ENCODE results near the gene CPN2. TPM values are rescaled to one million over a fixed set of nuclear protein-coding genes. Genes with fewer than 3 reads are reported as not detected.

CPN2 gene
- polyA plus RNA-seq, 1 experiment: not detected

DNA sequence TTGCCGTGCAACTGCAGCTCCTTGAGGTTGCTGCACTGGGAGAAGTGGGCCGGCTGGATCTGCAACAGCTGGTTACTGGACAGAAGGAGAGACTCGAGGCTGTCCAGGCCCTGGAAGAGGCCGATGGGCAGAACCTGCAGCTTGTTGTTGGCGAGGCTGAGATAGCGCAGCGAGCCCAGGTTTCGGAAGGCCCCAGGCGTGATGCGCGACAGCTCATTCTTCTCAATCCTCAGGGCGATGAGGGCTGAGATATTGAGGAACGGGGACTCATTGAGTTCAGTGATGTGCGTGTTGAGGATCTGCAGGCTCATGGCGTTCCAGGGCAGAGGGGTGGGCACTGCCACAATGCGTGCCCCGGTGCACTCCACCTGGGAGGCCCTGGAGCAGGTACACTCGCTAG is 9.4 kb upstream of the CPN2 start:
- ChIA-PET POLR2A (no interaction called here), CTCF (interaction anchor here (6.8 kb wide), 1 partner anchor 17 kb away, joined by 37 read pairs; no protein-coding TSS in a partner anchor)
- DNase-seq (ENCODE audit: low read depth): no peak
- no peaks in the 10 kb centered on the region for H3K36me3 ChIP-seq (ENCODE audit: control insufficient read depth, insufficient read depth, low read length)
- TF ChIP-seq CTCF (IDR thresholded peaks at IDR 0.05; ENCODE audit: insufficient read depth, low read depth, low read length): no peak
- peaks cover 3% of the 10 kb centered on the region for H3K27me3 ChIP-seq (ENCODE audit: control insufficient read depth, insufficient read depth, low read length)
- no peak overlapping the region for H3K4me3 ChIP-seq (ENCODE audit: low read depth, low read length)

- TF ChIP-seq CTCF (IDR thresholded peaks at IDR 0.05; ENCODE audit: insufficient read depth, low read depth, low read length): no peak
- Histone ChIP-seq H3K4me3 (ENCODE audit: low read depth, low read length) (no peak overlapping the region), H3K27me3 (ENCODE audit: control insufficient read depth, insufficient read depth, low read length) (peaks cover 6% of the 10 kb centered on the region), H3K36me3 (ENCODE audit: control insufficient read depth, insufficient read depth, low read length) (no peaks in the 10 kb centered on the region)
- CTCF ChIA-PET: interaction anchor here (1.1 to 3.4 kb wide), 3 partner anchors 11 to 23 kb away, joined by 3 to 29 read pairs (median 4); no protein-coding TSS in a partner anchor
- POLR2A ChIA-PET: interaction anchor here (0.6 kb wide), 1 partner anchor 83 kb away, joined by 8 read pairs; no protein-coding TSS in a partner anchor
- no peak for DNase-seq (ENCODE audit: low read depth)
Observed at GRCh38 chr3:194357681-194358080, 6.6 kb upstream of the CPN2 start.

- no peaks in the 10 kb centered on the region for H3K36me3 ChIP-seq (ENCODE audit: control insufficient read depth, insufficient read depth, low read length)
- H3K27me3 ChIP-seq (ENCODE audit: control insufficient read depth, insufficient read depth, low read length): peaks cover 6% of the 10 kb centered on the region
- no peak overlapping the region for H3K4me3 ChIP-seq (ENCODE audit: low read depth, low read length)
- no peak for DNase-seq (ENCODE audit: low read depth)
- CTCF ChIA-PET: interaction anchor here (1.0 to 3.4 kb wide), 3 partner anchors 11 to 48 kb away, joined by 3 to 29 read pairs (median 5); no protein-coding TSS in a partner anchor
- POLR2A ChIA-PET: no interaction called here
- no peak for TF ChIP-seq CTCF (IDR thresholded peaks at IDR 0.05; ENCODE audit: insufficient read depth, low read depth, low read length)
Observed at GRCh38 chr3:194355379-194355778, 4.3 kb upstream of the CPN2 start.

DNA sequence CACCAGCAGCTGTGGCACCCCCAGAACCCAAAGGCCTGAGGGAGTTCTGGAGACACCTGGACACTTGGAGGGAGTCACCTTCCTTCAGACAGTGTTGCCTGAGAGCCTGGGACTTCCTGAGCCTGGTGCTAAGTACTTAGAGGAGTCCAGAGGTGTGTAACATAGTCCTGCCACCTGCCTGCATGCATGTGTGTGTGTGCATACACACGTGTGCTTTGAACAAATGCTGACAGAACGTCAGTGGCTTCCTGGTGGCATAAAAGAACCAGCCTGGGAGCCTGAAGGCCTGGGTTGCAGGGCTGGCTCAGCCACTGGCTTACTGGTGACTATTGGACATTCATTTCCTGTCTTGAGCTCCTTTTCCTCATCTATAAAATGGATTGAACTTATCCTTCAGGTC is 3.2 kb upstream of the CPN2 start:
- DNase-seq (ENCODE audit: low read depth): no peak
- Histone ChIP-seq H3K27me3 (ENCODE audit: control insufficient read depth, insufficient read depth, low read length) (peaks cover 6% of the 10 kb centered on the region; the same call in 1 of the 2 replicates), H3K4me3 (ENCODE audit: low read depth, low read length) (no peak overlapping the region), H3K36me3 (ENCODE audit: control insufficient read depth, insufficient read depth, low read length) (no peaks in the 10 kb centered on the region)
- ChIA-PET POLR2A (no interaction called here), CTCF (interaction anchor here (0.9 kb wide), 1 partner anchor 11 kb away, joined by 3 read pairs; no protein-coding TSS in a partner anchor)
- no peak for TF ChIP-seq CTCF (IDR thresholded peaks at IDR 0.05; ENCODE audit: insufficient read depth, low read depth, low read length)

GRCh38 chr3:194352667-194353246 is 1.6 kb upstream of the CPN2 start:
- Histone ChIP-seq H3K36me3 (ENCODE audit: control insufficient read depth, insufficient read depth, low read length) (no peaks in the 10 kb centered on the region), H3K4me3 (ENCODE audit: low read depth, low read length) (no peak overlapping the region), H3K27me3 (ENCODE audit: control insufficient read depth, insufficient read depth, low read length) (peaks cover 5% of the 10 kb centered on the region; the same call in 1 of the 2 replicates)
- no peak for DNase-seq (ENCODE audit: low read depth)
- no peak for TF ChIP-seq CTCF (IDR thresholded peaks at IDR 0.05; ENCODE audit: insufficient read depth, low read depth, low read length)
- CTCF ChIA-PET: interaction anchor here (0.6 to 0.7 kb wide), 2 partner anchors 9 to 18 kb away, joined by 3 to 5 read pairs; no protein-coding TSS in a partner anchor
- POLR2A ChIA-PET: no interaction called here

All from BJ (cell line).